Hippocampal formation (tissue), 2 donors: Measurements from ENCODE around the gene BTBD2.

Experiments used
- DNase-seq, 2 donors: peaks; one replicate each; lab custom pipeline; 2025; lab: John Stamatoyannopoulos, UW

The BTBD2 gene

GRCh38 chr19:1985588-1986356 is 29.7 kb downstream of the BTBD2 start:
- DNase-seq, result no peak

DNA sequence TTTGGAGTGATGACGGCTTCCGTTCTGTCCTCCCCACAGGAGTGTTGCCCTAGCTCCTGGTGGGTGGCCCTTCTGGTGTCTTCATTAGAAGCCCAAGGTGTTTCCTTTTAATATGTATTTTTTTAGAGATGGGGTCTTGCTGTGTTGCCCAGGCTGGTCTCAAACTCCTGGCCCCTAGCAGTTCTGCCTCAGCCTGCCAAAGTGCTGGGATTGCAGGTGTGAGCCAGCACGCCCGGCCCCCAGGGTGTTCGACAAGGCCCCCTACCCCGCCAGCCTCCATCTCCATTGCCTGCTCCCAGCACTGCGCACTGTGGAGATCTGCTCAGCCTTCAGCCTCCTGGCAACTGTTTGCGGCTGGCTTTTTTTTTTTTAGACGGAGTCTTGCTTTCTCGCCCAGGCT is 31.2 kb downstream of the BTBD2 start:
- DNase-seq, result no peak

DNA sequence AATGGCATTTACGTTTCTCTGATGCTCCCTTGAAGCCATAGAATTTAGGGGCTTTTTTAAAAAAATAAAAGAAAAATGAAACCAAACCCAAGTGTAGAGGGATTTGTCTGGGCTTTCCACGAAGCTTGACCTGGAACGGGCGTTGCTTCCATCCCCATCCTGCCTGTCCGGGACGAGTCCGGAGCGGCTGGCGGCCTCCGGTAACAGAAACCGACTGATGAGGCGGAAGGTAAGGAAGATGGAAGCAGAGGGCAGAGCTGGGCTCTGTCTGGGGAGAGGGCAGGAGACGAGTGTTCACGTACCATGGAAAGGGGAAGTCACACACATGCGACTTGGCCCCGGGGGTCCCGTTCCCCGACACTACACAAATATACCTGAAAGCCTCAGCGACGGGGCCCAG is 34.3 kb downstream of the BTBD2 start:
- no peak for DNase-seq

DNA sequence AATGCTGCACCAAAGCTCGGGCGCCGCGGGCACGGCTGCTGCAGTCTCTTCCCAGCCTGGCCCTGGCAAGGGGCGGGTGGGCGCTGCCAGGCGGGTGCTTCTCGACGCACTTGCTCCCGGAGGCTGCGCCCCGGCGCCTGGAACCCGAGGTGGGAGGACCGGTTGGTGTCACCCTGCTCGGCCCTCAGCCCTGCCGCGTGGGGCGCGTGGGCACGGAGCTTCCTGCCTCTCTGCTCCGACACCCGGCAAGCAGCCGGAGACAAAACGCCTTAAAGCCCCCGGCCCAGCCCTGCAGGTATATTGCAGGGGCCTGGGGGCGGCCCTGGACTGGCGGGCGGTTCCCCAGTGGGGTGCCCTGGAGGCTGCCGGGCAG is 34.7 kb downstream of the BTBD2 start:
- no peak for DNase-seq

- DNase-seq, result no peak
Observed at GRCh38 chr19:1980091-1980808, 35.3 kb downstream of the BTBD2 start.

DNA sequence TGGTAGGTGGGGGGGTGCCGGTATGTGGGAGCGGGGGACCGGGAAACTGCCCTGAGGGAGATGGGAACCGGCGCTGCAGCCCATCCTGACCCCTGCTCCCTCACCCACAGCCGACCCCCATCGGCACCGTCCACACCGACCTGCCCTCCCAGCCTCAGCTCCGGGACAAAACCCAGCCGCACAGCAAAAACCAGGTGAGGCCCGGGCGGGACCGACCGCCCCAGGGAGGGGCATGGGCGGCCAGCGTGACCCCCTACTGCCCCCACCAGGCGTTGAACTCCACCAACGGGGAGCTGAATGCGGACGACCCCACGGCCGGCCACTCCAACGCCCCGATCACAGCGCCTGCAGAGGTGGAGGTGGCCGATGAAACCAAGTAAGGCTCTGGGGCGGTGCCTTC is 35.9 kb downstream of the BTBD2 start:
- DNase-seq, result no peak

- no peak for DNase-seq
Observed at GRCh38 chr19:1979017-1979416, 36.5 kb downstream of the BTBD2 start.

DNA sequence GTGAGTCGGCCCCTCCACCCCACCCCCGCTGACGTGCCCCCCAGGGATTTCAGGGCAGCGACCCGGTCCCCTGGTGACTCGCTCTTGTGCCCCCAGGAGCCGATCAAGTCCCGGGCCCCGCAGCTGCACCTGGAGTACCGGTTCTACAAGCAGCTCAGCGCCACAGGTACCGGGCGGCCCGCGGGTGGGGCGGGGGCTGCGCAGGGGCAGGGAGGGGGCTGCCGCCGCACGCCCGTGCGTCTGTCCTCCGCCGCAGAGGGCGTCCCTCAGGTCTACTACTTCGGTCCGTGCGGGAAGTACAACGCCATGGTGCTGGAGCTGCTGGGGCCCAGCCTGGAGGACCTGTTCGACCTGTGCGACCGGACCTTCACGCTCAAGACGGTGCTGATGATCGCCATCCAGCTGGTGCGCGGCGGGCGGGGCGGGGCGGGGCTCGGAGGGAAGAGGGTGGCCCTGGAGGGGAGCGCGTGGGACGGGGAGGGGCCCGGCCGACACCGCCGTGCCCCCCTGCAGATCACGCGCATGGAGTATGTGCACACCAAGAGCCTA is 37.1 kb downstream of the BTBD2 start:
- no peak for DNase-seq

DNA sequence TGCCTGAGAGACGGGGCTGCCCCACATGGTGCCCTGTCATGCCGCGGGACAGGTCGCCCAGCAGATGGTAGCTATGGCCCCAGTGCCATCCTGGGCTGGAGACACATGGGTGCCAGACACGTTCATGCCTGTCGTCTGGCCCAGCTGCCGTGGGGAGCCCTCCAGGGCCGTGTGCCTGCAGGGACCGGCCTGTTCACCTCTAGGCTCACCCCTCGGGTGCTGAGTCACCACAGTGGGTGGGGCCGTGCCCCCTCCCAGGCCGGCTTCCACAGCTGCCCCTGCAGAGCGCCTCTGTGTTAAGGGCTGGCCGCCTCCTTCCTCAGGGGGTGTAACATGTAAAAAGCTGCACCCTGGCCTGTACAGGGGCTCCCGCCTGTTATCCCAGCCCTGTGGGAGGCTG is 38.4 kb downstream of the BTBD2 start:
- no peak for DNase-seq

DNA sequence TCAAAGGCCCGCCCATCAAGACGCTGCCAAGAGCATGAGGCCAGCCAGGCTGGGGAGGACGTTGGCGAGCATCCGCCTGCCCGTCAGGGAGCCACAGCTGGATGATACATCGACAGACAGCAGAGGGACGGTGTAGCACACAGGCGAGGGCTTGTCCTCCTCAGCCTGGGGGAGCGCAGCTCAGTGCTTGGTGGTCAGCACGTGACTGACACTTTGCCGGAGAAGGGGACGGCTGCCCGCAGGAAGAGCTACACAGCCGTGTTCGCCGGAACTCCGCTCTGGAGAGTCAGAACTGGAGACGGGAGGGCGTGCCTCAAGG is 40.4 kb downstream of the BTBD2 start:
- peak in 1 of 2 donors; percentile 1 for DNase-seq

GRCh38 chr19:1974381-1975161 is 40.9 kb downstream of the BTBD2 start:
- DNase-seq, result no peak

- DNase-seq, result no peak
Observed at GRCh38 chr19:1970806-1971502, 44.6 kb downstream of the BTBD2 start.

DNA sequence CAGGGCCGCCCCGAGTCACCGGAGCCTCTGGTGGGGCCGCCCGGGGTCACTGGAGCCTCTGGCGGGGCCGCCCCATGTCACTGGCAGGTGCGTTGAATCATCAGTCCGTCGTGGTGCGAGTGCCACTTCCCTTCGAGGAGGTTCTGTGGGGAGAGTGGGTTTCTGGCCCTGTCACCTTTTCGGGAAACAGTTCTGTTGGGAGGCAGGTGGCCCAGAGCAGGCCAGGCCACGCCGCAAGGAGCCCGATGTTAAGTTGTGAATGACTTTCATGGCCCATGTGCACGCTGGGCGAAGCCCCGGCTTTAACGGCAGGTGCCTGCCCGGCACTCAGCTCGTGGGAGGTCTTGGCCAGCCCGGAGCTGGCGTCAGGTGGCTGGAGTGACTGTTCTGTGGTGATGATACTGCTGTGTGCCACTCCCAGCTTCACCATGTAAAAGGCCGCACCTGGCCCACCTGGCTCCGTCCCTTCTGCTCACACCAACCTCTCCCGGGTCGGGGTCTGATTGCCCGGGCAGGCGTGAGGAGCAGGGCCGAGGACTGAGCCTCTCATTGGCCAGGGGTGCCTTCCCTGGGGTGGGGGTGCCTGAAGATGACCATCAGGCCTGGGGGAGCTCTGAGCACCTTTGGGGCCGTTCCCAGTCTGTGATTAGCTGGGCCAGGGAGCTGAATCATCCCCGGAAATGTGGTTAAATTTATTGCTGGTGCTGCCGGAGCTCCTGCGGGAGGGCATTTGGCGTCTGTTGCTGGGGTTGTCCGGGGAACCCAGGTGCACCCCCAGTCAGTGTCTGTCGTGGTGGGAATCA is 45.3 kb downstream of the BTBD2 start:
- DNase-seq, result no peak

- DNase-seq, result no peak
Observed at GRCh38 chr19:1969176-1970002, 46.1 kb downstream of the BTBD2 start.

DNA sequence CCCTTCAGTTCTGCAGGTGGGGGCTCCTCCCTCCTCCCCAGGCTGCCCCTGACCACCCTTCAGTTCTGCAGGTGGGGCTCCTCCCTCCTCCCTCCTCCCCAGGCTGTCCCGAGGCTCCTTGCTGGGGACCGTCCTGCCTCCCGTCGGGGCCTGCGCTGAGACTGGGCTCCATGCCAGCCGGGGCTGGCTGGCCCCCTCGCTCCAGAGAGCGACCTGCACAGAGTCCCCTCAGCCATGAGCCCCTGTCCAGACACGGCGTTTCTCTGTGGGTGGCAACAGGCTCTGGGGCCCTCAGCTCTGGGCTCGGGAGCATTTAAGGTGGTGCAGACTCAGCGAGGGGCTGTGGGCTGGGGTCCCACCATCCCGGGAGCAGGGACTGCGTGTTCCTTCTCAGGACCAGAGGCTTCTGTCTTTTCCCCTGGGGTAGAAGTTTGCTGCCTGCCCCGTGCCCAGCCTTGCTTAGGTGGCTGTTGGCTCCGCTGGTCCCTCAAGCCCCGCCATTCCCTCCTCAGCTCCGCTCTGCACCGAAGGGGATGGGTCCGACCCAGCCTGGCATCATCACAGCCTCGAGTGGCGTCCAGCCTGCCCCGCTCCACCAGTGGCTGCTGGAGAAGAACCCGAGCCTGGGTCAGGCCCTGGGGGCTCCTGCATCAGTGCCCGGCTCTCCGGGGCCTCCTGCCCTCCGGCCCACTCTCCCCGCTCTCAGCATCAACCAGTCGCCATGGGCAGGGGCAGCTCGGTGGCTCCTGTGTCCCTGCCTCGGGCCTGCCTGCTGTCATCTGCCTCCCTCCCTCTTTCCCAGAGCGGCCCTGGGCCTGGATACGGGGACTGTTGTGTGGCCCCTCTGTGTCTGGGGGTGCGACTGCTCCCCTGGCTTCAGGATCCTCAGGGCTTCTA is 47.0 kb downstream of the BTBD2 start:
- DNase-seq, result no peak

DNA sequence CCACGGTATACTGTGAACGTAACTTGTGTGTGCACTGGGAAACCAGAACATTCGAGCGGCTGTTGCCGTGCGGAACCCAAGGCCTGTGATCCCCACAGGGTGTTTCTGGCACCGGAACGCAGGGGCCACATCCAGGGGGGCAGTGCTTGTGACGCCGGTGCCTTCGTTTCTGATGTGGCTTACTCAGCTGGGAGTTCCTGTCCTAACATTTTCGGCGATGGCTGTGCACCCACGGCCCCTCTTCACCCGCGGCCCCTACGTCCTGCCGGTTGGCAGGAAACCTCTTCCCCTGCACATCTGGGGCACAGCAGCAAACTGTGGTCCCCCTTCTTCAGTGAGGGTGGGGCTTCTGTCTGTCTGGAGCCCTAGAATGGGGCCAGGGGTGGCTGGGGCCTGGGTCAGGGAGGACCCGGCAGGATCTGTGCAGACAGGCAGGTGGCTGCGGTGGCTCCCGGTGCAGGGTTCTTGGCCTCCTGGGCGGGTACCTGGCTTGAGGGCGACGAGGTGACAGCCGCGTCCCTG is 48.4 kb downstream of the BTBD2 start:
- DNase-seq, result no peak

DNA sequence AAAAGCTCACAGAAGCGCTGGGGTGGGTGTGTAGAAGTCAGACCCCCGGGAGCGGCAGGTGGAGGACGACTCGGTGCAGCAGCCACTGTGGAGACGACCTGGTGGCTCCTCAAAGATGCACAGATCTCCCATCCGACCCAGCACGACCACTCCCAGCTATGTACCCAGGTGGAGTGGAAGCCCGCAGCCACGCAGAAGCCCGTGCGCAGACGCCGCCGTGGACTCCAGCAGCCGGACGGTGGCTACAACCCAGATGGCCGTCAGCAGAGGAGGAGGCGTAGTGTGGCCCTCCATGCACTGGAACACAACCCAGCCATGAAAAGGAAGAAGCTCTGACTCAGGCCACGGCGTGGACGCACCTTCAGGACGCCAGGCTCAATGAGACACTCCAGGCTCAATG is 52.8 kb downstream of the BTBD2 start:
- DNase-seq, result no peak

DNA sequence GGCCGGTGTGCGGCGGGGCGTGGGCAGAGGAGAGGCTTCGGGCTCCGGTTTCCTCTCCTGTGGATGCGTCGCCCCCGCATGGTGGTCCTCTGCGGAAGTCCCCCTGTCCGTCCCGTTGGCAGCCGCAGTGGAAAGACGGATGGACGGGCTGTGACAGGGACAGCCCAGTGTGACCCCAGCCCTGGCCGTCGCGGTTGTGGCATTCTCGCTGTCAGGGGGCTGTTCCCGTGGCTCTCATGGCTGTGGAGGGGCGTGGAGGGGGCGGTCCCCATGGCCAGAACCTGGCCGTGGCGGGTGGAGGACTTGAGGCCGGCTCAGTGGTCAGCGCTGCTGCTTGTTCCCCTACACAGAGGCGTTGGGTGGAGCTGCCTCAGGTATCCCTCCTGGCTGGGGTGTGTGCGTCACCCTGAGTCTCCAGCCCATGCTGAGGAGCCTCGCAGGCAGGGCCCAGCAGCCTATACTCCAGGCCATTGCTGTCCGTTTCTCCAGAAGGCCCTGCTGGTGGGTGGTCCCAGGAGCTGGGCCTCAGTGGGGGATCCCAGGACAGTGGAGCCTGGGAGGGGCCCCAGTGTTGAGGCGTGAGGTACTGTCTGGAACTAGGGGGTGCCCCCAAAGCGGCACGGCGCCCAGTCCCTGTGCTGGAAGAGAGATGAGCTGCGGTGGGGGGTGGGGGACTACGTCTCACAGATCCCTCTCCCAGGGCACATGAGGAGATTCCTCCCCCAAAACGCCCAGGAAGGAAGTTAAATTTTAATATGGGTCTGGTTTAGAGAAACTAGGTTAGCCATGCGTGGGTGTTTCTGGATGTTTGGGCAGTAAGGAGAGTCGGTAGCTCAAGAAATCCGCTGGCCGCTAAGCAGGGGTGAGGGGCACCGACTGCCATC is 54.3 kb downstream of the BTBD2 start:
- no peak for DNase-seq
